Suprapubic skin (tissue), 3 donors: Measurements from ENCODE around the gene LBHD1.

Source experiments
- EP300 ChIP-seq: sonication (generic); formaldehyde crosslinking; IDR thresholded peaks from one replicate; pipeline ENCODE4 v1.6.1; 2017; ENCODE audit warnings: antibody characterized with exemption
- POLR2A ChIP-seq, 2 donors: fragments of 450-650 bp; IDR thresholded peaks; one replicate each; pipeline ENCODE4 v1.6.1; 2017; ENCODE audit warnings: antibody characterized with exemption in 2 of 2, mild to moderate bottlenecking in 2 of 2, moderate library complexity in 2 of 2
- TF ChIP-seq, protein P1 (sequence below), 2 donors: fragments of 200-600 bp in 1 of 2; fragments of 450-650 bp in 1 of 2; sonication (generic) in 1 of 2; IDR thresholded peaks; one replicate each; pipeline ENCODE4 v1.5.1; 2016 to 2019; ENCODE audit warnings: antibody characterized with exemption in 2 of 2, mild to moderate bottlenecking in 1 of 2, moderate library complexity in 1 of 2

DNA sequence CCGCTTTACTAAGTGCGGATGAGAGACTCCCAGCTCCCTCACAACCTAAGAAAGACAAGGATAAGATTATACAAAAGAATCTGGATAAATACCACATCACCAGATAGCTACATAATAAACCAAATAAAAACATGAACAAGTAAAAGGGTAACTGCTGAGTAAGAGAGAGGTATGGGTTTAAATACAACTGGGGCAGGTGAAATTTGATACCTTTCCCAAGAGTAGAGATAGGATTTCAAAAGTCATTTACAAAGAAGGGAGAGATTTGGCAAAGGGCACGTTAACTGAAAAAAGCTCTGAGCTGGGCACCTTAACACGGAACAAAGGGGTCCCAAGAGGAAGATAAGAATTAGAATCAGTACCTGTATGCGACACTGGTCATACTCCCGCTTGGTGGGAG, 5.1 kb upstream of the LBHD1 start:
- no peak for TF ChIP-seq EP300
- TF ChIP-seq POLR2A (IDR thresholded peaks at IDR 0.05): no peak
- TF ChIP-seq, protein P1, sequence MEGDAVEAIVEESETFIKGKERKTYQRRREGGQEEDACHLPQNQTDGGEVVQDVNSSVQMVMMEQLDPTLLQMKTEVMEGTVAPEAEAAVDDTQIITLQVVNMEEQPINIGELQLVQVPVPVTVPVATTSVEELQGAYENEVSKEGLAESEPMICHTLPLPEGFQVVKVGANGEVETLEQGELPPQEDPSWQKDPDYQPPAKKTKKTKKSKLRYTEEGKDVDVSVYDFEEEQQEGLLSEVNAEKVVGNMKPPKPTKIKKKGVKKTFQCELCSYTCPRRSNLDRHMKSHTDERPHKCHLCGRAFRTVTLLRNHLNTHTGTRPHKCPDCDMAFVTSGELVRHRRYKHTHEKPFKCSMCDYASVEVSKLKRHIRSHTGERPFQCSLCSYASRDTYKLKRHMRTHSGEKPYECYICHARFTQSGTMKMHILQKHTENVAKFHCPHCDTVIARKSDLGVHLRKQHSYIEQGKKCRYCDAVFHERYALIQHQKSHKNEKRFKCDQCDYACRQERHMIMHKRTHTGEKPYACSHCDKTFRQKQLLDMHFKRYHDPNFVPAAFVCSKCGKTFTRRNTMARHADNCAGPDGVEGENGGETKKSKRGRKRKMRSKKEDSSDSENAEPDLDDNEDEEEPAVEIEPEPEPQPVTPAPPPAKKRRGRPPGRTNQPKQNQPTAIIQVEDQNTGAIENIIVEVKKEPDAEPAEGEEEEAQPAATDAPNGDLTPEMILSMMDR (IDR thresholded peaks at IDR 0.05): no peak
